GOT3 (cell line): ENCODE measurements around the gene TLK1.
"Not testable (repeated sequence)": the region's sequence is repeated elsewhere in the genome, so short reads cannot be mapped to it uniquely, and the experiment has no call there.

Experiments
- DNase-seq: peaks from one replicate; lab custom pipeline; 2025; ENCODE audit warnings: mixed read lengths; lab: John Stamatoyannopoulos, UW

TLK1 gene

GRCh38 chr2:171143670-171144062 lies 17.0 kb downstream of the TLK1 start:
- DNase-seq: no peak

- no peak for DNase-seq
Measured at GRCh38 chr2:171142398-171142797, 18.3 kb downstream of the TLK1 start.

- DNase-seq: no peak
Measured at GRCh38 chr2:171141320-171141719, 19.4 kb downstream of the TLK1 start.

- no peak for DNase-seq
Measured at GRCh38 chr2:171139860-171140259, 20.8 kb downstream of the TLK1 start.

GRCh38 chr2:171136024-171136423 lies 24.7 kb downstream of the TLK1 start:
- no peak for DNase-seq

GRCh38 chr2:171134624-171135230 lies 26.0 kb downstream of the TLK1 start:
- no peak for DNase-seq

- DNase-seq: no peak
Measured at GRCh38 chr2:171132086-171132485, 28.6 kb downstream of the TLK1 start.

- DNase-seq: no peak
Measured at GRCh38 chr2:171128461-171128860, 32.2 kb downstream of the TLK1 start.

- DNase-seq: no peak
Measured at GRCh38 chr2:171124541-171124940, 36.2 kb downstream of the TLK1 start.

GRCh38 chr2:171109571-171109970 lies 51.1 kb downstream of the TLK1 start:
- no peak for DNase-seq

GRCh38 chr2:171109020-171109419 lies 51.7 kb downstream of the TLK1 start:
- no peak for DNase-seq

GRCh38 chr2:171107803-171108202 lies 52.9 kb downstream of the TLK1 start:
- no peak for DNase-seq

- DNase-seq: no peak
Measured at GRCh38 chr2:171104379-171104778, 56.3 kb downstream of the TLK1 start.

- no peak for DNase-seq
Measured at GRCh38 chr2:171102802-171103201, 57.9 kb downstream of the TLK1 start.

GRCh38 chr2:171100370-171100769 lies 60.3 kb downstream of the TLK1 start:
- DNase-seq: no peak

GRCh38 chr2:171098607-171099006 lies 62.1 kb downstream of the TLK1 start:
- no peak for DNase-seq

- DNase-seq: no peak
Measured at GRCh38 chr2:171095014-171095582, 65.6 kb downstream of the TLK1 start.

GRCh38 chr2:171091517-171091916 lies 69.2 kb downstream of the TLK1 start:
- not testable (repeated sequence) for DNase-seq

GRCh38 chr2:171089489-171089888 lies 71.2 kb downstream of the TLK1 start:
- no peak for DNase-seq

- DNase-seq: no peak
Measured at GRCh38 chr2:171088057-171088834, 72.4 kb downstream of the TLK1 start.

- no peak for DNase-seq
Measured at GRCh38 chr2:171087547-171087946, 73.1 kb downstream of the TLK1 start.

GRCh38 chr2:171086352-171087290 lies 74.1 kb downstream of the TLK1 start:
- DNase-seq: no peak
